GM18867 (cell line): Measurements from ENCODE around the gene INPP5K.
"Not testable (repeated sequence)": the region's sequence is repeated elsewhere in the genome, so short reads cannot be mapped to it uniquely, and the experiment has no call there.

Experiments used
- ATAC-seq: cut with Tn5 transposase; IDR thresholded peaks from one replicate; pipeline ENCODE4 v1.9.1; 2021; ENCODE audit warnings: mild to moderate bottlenecking, moderate library complexity; ENCODE audit not compliant: unreplicated experiment

INPP5K gene

GRCh38 chr17:1508709-1509108 is 7.7 kb downstream of the INPP5K start:
- not testable (repeated sequence) for ATAC-seq

GRCh38 chr17:1506649-1507267 is 9.7 kb downstream of the INPP5K start:
- ATAC-seq, result no peak

GRCh38 chr17:1505586-1505985 is 10.8 kb downstream of the INPP5K start:
- no peak for ATAC-seq

- no peak for ATAC-seq
Observed at GRCh38 chr17:1504866-1505265, 11.5 kb downstream of the INPP5K start.

- no peak for ATAC-seq
Observed at GRCh38 chr17:1503699-1504098, 12.7 kb downstream of the INPP5K start.

- no peak for ATAC-seq
Observed at GRCh38 chr17:1498869-1499268, 17.5 kb downstream of the INPP5K start.

- ATAC-seq, result no peak
Observed at GRCh38 chr17:1498233-1498632, 18.2 kb downstream of the INPP5K start.

- no peak for ATAC-seq
Observed at GRCh38 chr17:1497831-1498230, 18.6 kb downstream of the INPP5K start.

GRCh38 chr17:1496869-1497268 is 19.5 kb downstream of the INPP5K start:
- ATAC-seq, result no peak

- no peak for ATAC-seq
Observed at GRCh38 chr17:1495265-1495989, 21.0 kb downstream of the INPP5K start.

- no peak for ATAC-seq
Observed at GRCh38 chr17:1494736-1495253, 21.6 kb downstream of the INPP5K start.

- ATAC-seq, result no peak
Observed at GRCh38 chr17:1494203-1494602, 22.2 kb downstream of the INPP5K start.

GRCh38 chr17:1493291-1493980 is 23.0 kb downstream of the INPP5K start:
- no peak for ATAC-seq

GRCh38 chr17:1492249-1493206 is 23.9 kb downstream of the INPP5K start, which contains the start of gene MYO1C:
Gene MYO1C (minus strand): TSS chr17:1492686. CDS start chr17:1492487, 199 bp downstream.
- ATAC-seq, result no peak

GRCh38 chr17:1491443-1492248 is 24.8 kb downstream of the INPP5K start:
- peak; percentile 50 for ATAC-seq

- peak; percentile 49 for ATAC-seq
Observed at GRCh38 chr17:1490643-1491442, 25.6 kb downstream of the INPP5K start.

GRCh38 chr17:1488826-1489270 is 27.6 kb downstream of the INPP5K start:
- ATAC-seq, result no peak

GRCh38 chr17:1487939-1488825 is 28.2 kb downstream of the INPP5K start:
- peak; percentile 26 for ATAC-seq
